Kidney epithelial cell (primary cell): ENCODE measurements around the gene TCTN1. TPM values are rescaled to one million over a fixed set of nuclear protein-coding genes. Genes with fewer than 3 reads are reported as not detected.
"Not testable (repeated sequence)": the region's sequence is repeated elsewhere in the genome, so short reads cannot be mapped to it uniquely, and the experiment has no call there.

Experiments used
- DNase-seq: peaks from one replicate; pipeline ENCODE4 v3.0.0-alpha.2; 2010; ENCODE audit warnings: low read depth
- H3K27me3 ChIP-seq: 2 replicates; pipeline ENCODE4 v1.6.0; 2011; ENCODE audit warnings: low read length; ENCODE audit not compliant: control insufficient read depth, insufficient read depth
- H3K36me3 ChIP-seq: 2 replicates; pipeline ENCODE4 v1.5.1; 2011; ENCODE audit warnings: low read length; ENCODE audit not compliant: control insufficient read depth, insufficient read depth
- H3K4me3 ChIP-seq: 2 replicates; pipeline ENCODE4 v1.5.1; 2011; ENCODE audit warnings: low read depth, mild to moderate bottlenecking, control low read depth, low read length
- total RNA-seq: library from RNA; depleted of rRNA; stranded (reverse); fragments of >200 nt; gene quantifications from 2 replicates; pipeline ENCODE4 v1.2.3, GENCODE V29; 2015
- TF ChIP-seq, protein P1 (sequence below): IDR thresholded peaks from 2 replicates; pipeline ENCODE4 v1.5.1; 2011; ENCODE audit warnings: mild to moderate bottlenecking, moderate library complexity, low read length, control low read depth, inconsistent platforms; ENCODE audit not compliant: insufficient read depth, poor library complexity, severe bottlenecking

TCTN1 gene
- total RNA-seq, 1 donor from 2014 or later = 16.5 TPM

DNA sequence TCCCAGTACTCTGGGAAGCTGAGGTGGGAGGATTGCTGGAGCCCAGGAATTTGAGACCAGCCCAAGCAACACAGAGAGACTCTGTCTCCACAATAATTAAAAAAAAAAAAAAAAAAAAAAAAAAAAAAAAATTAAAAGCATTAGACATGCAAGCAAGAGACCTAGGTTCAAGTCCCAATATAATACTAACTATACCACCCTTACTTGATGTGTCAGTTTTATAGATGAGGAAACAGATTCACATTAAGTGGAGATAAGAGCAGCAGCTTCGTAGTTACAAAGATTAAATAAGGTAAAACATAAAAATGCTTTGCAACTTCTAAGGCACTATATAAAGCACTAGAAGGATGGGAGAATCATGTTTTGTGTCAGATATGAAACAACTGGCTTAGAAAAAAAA is 39.9 kb upstream of the TCTN1 start:
- Histone ChIP-seq H3K36me3 (no peaks in the 10 kb centered on the region), H3K4me3 (no peak overlapping the region), H3K27me3 (no peaks in the 10 kb centered on the region)
- TF ChIP-seq, protein P1, sequence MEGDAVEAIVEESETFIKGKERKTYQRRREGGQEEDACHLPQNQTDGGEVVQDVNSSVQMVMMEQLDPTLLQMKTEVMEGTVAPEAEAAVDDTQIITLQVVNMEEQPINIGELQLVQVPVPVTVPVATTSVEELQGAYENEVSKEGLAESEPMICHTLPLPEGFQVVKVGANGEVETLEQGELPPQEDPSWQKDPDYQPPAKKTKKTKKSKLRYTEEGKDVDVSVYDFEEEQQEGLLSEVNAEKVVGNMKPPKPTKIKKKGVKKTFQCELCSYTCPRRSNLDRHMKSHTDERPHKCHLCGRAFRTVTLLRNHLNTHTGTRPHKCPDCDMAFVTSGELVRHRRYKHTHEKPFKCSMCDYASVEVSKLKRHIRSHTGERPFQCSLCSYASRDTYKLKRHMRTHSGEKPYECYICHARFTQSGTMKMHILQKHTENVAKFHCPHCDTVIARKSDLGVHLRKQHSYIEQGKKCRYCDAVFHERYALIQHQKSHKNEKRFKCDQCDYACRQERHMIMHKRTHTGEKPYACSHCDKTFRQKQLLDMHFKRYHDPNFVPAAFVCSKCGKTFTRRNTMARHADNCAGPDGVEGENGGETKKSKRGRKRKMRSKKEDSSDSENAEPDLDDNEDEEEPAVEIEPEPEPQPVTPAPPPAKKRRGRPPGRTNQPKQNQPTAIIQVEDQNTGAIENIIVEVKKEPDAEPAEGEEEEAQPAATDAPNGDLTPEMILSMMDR = no peak
- DNase-seq = no peak

- not testable (repeated sequence) for H3K27me3 ChIP-seq, H3K4me3 ChIP-seq, DNase-seq, H3K36me3 ChIP-seq
These were observed 39.2 kb upstream of the TCTN1 start for GRCh38 chr12:110574717-110575230.

DNA sequence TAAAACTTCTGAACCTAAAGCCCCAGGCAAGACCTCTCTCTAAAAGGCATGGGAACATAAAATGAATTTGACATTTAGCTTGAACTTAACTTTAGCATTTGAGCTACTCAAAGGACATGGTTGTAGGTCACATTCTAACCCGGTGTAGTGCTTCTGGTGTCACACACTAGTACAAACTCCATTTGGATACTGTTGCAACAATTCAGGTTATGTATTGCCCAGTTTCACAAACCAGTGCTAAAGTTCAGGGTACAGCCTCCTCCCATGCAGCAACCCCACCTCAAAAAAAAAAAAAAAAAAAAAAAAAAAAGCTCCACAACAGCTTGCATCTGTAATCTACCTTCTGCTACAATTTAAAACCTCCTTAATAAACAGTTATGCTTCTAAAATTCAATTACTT is 38.6 kb upstream of the TCTN1 start:
- TF ChIP-seq, protein P1 = no peak
- DNase-seq = no peak
- H3K4me3 ChIP-seq = no peak overlapping the region
- H3K36me3 ChIP-seq = no peaks in the 10 kb centered on the region
- H3K27me3 ChIP-seq = no peaks in the 10 kb centered on the region

GRCh38 chr12:110576504-110576903 is 37.4 kb upstream of the TCTN1 start:
- TF ChIP-seq, protein P1 = no peak
- no peak for DNase-seq
- Histone ChIP-seq H3K4me3 (no peak overlapping the region), H3K36me3 (no peaks in the 10 kb centered on the region), H3K27me3 (no peaks in the 10 kb centered on the region)

DNA sequence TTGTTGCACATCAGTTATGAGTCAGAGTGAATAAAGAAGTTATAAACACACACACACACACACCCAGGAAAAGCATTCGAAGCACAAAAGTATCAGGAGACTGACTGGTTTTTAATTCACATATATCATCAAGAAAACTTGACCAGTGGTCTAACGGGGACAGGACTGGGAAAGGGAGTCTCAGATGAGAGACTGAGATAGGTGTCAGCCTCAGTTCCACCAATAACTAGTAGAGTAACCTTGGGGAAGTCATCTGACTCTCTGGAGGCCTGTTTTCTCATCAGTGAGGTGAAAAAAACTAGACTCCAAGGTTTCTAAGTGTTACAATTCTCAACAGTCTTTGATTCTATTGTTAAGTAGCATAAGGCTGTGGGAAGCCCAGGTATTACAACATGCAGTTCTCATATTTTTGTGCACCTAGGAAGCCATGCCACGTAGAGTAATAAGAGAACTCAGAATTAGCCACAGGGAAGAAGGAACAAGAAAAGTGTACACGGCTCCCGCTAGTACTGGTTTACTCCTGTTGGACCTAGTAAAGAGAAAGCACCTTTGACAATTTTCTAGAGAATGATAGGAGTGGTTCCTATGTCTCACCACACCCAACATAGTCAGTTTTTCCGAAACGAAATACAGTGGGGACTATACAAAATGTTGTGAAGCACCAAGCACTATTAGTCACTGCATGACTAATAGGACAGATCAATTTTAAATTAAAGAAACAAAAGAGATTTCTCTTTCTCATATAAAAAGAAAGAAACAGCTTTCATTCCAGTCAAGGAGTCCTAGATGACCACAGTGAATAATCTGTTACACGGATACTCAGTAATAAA is 35.9 kb upstream of the TCTN1 start:
- Histone ChIP-seq H3K36me3 (no peaks in the 10 kb centered on the region), H3K4me3 (no peak overlapping the region), H3K27me3 (no peaks in the 10 kb centered on the region)
- DNase-seq = no peak
- TF ChIP-seq, protein P1 = no peak

DNA sequence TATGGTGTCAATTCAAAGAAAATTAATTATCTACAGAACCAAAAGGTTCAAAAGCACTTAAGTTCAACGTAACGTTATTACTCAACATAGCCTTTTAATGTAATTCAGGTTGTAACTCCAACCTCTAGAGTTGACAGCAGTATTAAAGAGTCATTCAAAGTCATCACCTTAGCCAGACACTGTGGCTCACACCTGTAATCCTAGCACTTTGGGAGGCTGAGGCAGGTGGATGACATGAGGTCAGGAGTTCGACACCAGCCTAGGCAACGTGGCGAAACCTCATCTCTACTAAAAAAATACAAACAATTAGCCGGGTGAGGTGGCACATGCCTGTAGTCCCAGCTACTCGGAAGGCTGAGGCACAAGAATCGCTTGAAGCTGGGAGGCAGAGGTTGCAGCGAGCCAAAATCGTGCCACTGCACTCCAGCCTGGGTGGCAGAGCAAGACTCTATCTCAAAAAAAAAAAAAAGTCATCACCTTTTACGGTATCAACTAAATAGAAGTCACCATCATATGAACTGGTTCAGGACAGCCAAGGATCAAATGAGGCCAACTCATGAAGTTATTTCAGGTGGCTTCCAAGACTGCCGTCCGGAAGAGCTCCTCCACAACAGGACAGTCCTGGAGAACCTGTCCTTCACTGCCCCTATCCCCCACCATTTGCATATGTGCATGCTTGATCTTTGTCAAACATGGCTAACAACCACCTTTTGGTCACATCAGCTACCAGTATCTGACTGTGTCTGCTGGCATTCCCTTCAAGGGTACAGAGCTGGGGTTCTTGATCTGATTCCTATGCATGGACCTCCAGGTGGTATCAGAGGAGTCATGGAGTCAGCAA is 35.0 kb upstream of the TCTN1 start:
- no peak for DNase-seq
- no peak overlapping the region for H3K4me3 ChIP-seq
- no peaks in the 10 kb centered on the region for H3K27me3 ChIP-seq
- no peaks in the 10 kb centered on the region for H3K36me3 ChIP-seq
- TF ChIP-seq, protein P1 = no peak
